Mononuclear cell (primary cell): ENCODE results near the gene SLC1A4. TPM values are rescaled to one million over a fixed set of nuclear protein-coding genes. Genes with fewer than 3 reads are reported as not detected.
"Not testable (repeated sequence)": the region's sequence is repeated elsewhere in the genome, so short reads cannot be mapped to it uniquely, and the experiment has no call there.

ENCODE experiments used
- H3K27me3 ChIP-seq: 2 replicates; pipeline ENCODE4 v1.6.0; 2011; ENCODE audit warnings: low read length, control low read depth; ENCODE audit not compliant: insufficient read depth
- H3K4me1 ChIP-seq: 2 replicates; pipeline ENCODE4 v1.5.1; 2011; ENCODE audit warnings: mild to moderate bottlenecking, low read length, control low read depth; ENCODE audit not compliant: insufficient read depth
- H3K4me3 ChIP-seq: 2 replicates; pipeline ENCODE4 v1.5.1; 2011; ENCODE audit warnings: mild to moderate bottlenecking, low read length, moderate library complexity
- H3K9me3 ChIP-seq: 2 replicates; pipeline ENCODE4 v1.5.1; 2011; ENCODE audit warnings: low read depth, mild to moderate bottlenecking, control low read depth, low read length
- total RNA-seq: library from RNA; depleted of rRNA; stranded (reverse); fragments of >200 nt; gene quantifications from one replicate; pipeline ENCODE4 v1.2.3, GENCODE V29; 2012

Gene SLC1A4
- total RNA-seq, 1 donor: 3.6 TPM

GRCh38 chr2:64955467-64955866 is 33.7 kb upstream of the SLC1A4 start:
- no peak overlapping the region for H3K4me3 ChIP-seq
- no peaks in the 10 kb centered on the region for H3K9me3 ChIP-seq
- H3K27me3 ChIP-seq: no peaks in the 10 kb centered on the region
- peaks cover 15% of the 10 kb centered on the region for H3K4me1 ChIP-seq

DNA sequence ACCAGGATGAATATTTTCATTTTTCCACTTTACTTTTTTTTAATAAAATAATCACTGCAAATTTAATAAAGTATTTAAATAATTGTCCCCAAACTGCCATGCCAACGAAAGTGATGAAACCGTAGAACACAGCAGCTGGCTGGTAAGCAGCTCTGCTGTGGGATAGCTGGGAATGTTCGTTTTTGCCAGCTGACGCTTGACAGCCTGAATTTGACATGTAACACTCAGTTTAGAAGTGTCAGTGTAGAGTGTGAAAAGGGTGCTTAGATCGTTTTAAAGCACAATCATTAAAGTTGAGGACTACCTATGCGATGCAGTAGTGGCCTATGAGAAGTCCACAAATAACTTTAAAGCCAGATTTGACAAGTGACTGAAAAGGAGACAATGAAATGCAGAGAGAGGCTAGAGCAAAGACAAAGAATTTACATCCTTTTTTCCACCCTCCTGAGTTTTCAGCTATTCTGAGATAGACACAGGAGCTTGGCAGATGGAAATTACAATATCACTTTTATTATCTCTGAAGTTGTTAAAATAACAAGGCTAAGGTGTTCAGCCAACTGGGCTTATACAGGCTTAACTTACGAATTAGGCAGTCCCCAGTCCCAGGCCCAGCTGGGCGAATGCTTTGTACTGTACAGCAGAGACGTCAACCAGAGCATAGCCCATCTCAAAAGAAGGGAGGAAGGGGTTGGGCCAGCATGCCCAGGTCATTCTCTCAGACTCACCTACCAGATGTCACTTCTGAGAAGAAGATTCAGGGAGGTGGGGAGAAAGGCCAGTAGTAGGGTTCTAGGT is 31.9 kb upstream of the SLC1A4 start:
- H3K4me3 ChIP-seq: no peak overlapping the region
- no peaks in the 10 kb centered on the region for H3K4me1 ChIP-seq
- no peaks in the 10 kb centered on the region for H3K27me3 ChIP-seq
- no peaks in the 10 kb centered on the region for H3K9me3 ChIP-seq

DNA sequence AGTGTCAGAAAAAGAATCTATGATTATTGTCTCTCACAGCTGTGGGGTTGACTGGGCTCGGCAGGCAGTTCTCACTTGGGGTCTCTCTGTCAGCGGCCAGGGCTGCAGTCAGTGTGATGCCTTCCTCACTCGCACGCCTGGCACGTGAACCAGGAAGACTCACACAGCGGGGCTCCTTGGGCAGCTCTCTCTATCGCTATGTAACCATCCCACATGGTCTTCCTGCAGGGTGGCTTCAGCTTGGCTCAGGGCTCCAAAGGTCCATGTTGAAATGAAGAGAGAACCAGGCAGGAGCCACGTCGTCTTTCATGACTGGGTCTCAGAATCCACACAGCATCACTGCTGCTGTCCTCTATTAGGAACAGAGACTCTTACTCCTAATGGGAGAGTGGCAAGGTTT is 30.6 kb upstream of the SLC1A4 start:
- H3K9me3 ChIP-seq: no peaks in the 10 kb centered on the region
- no peaks in the 10 kb centered on the region for H3K4me1 ChIP-seq
- H3K4me3 ChIP-seq: no peak overlapping the region
- no peaks in the 10 kb centered on the region for H3K27me3 ChIP-seq

GRCh38 chr2:64960819-64961218 is 28.4 kb upstream of the SLC1A4 start:
- Histone ChIP-seq H3K9me3 (no peaks in the 10 kb centered on the region), H3K4me3 (no peak overlapping the region), H3K27me3 (no peaks in the 10 kb centered on the region), H3K4me1 (no peaks in the 10 kb centered on the region)

GRCh38 chr2:64963138-64963537 is 26.1 kb upstream of the SLC1A4 start:
- H3K4me1 ChIP-seq: not testable (repeated sequence)

DNA sequence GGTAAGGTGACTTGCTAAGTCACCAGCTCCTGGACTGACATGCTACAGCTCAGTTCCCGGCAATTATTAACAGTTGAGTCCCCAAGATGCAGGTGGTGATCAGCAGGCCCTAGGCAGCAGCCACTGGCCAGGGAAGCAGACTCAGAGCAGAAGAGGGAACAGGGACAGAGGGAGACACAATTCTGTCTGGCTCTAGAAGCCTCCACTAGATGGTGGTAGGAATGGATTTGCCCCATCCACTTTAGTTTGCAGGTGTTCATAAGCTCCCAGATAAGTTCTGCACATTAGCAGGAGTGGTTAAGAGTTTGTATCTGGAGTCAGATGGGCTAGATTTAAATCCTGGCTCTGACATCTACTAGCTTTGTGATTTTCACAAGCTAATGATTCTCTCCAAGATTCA is 25.5 kb upstream of the SLC1A4 start:
- Histone ChIP-seq H3K4me1 (peaks cover 5% of the 10 kb centered on the region), H3K9me3 (no peaks in the 10 kb centered on the region), H3K4me3 (no peak overlapping the region), H3K27me3 (no peaks in the 10 kb centered on the region)

More at GRCh38 chr2:64963138-64963537, 26.1 kb upstream of the SLC1A4 start:
- H3K27me3 ChIP-seq, H3K9me3 ChIP-seq, H3K4me3 ChIP-seq: not testable (repeated sequence)

DNA sequence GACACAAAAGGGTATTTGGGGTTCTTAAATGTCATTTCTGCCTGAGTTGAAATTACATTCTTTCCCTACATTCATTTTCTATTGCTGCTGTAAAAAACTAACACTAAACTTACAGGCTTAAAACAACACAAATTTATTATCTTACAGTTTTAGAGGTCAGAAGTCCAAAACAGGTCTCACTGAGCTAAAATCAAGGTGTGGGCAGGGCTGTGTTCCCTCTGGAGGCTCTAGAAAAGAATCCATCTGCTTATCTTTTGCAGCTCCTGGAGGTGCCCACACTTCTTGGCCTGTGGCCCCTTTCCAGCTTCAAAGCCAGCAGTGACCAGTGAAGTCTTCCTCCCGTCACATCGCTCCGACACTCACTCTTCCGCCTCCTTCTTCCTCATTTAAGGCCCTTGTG is 23.2 kb upstream of the SLC1A4 start:
- H3K27me3 ChIP-seq: no peaks in the 10 kb centered on the region
- H3K4me3 ChIP-seq: no peak overlapping the region
- no peaks in the 10 kb centered on the region for H3K9me3 ChIP-seq
- peaks cover 5% of the 10 kb centered on the region for H3K4me1 ChIP-seq

DNA sequence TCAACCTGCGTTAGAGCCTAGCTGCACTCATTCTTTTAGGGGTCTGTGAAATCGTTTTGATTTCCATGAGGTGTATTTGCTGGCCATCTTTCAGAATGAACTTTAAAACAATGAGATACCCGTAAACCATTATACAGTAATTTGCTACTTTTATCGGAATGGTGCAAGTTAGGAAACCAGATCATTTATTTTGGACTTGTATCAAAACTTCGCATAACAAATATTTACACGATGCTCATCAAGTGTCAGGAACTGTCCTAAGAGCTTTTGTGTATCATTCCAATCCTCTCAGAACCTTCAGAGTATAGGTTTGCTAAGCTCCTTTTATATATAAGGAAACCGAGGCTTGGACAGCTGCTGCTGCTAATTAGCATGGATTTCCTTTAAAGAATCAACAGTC is 22.4 kb upstream of the SLC1A4 start:
- Histone ChIP-seq H3K27me3 (no peaks in the 10 kb centered on the region), H3K4me3 (no peak overlapping the region), H3K4me1 (peaks cover 5% of the 10 kb centered on the region), H3K9me3 (no peaks in the 10 kb centered on the region)

DNA sequence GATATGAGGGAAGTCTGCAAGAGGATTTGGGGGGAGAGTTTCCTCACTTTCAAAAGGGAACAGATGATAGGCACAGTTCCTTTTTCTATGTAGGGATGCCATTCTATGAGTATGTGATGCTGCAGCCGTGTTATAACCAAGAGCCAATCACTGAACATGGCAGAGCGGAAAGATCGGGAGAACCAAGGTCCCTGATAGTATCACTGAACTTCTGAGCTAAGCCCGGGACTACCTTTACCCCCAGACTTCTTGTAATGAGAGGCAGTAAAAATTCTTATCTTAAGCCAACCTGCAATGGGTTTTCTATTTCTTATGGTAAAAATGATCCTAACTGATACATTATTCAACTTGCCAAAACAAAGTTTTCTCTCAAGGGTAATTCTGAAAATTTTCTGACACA is 21.6 kb upstream of the SLC1A4 start:
- H3K4me1 ChIP-seq: peaks cover 5% of the 10 kb centered on the region
- no peaks in the 10 kb centered on the region for H3K27me3 ChIP-seq
- H3K9me3 ChIP-seq: no peaks in the 10 kb centered on the region
- no peak overlapping the region for H3K4me3 ChIP-seq

DNA sequence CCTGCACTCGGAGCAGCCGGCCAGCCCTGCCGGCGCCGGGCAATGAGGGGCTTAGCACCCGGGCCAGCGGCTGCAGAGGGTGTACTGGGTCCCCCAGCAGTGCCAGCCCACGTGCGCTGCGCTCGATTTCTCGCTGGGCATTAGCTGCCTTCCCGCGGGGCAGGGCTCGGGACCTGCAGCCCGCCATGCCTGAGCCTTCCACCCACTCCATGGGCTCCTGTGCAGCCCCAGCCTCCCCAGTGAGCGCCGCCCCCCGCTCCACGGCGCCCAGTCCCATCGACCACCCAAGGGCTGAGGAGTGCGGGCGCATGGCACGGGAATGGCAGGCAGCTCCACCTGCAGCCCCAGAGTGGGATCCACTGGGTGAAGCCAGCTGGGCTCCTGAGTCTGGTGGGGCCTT is 20.1 kb upstream of the SLC1A4 start:
- H3K27me3 ChIP-seq, H3K4me3 ChIP-seq, H3K9me3 ChIP-seq, H3K4me1 ChIP-seq: not testable (repeated sequence)

DNA sequence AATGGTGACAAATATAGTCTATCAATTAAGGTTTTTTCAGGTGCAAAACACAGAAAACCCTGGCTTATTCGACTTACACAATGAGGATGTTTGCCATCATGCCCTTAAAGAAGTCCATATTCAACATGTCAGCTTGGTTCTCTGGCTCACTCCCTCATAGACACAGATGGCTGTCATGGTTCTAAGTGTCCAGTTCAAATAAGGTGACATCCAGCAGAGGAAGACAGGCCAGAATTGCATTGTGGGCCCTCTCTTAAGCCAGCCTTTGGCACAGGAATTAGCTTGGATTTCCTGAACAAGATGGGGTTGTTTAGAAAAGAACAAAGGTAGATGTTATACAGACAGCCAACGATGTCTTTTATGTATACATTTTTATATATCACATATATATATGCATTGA is 18.7 kb upstream of the SLC1A4 start:
- no peaks in the 10 kb centered on the region for H3K27me3 ChIP-seq
- peaks cover 5% of the 10 kb centered on the region for H3K4me1 ChIP-seq
- no peak overlapping the region for H3K4me3 ChIP-seq
- H3K9me3 ChIP-seq: no peaks in the 10 kb centered on the region

DNA sequence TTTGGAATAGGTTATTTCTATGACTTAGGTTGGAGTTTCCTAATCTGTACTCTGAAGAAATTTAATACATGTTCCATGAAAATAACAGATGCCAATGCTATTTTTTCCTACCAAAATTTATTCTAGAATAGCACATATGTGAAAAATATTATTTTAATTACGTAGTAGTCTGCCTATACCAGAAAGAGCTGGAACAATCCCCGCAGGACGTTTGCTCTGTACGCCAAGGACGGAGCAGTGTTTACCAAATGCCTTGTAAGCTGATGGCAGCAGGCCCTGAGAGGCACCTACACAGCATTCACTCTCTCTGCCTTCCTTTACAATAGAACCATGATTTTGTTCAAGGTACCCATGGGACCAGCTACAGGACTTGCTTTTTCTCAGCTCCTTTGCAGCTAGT is 16.8 kb upstream of the SLC1A4 start:
- Histone ChIP-seq H3K27me3 (no peaks in the 10 kb centered on the region), H3K4me3 (no peak overlapping the region), H3K9me3 (no peaks in the 10 kb centered on the region), H3K4me1 (peaks cover 2% of the 10 kb centered on the region)

GRCh38 chr2:64972876-64973275 is 16.3 kb upstream of the SLC1A4 start:
- H3K4me1 ChIP-seq: no peaks in the 10 kb centered on the region
- no peaks in the 10 kb centered on the region for H3K9me3 ChIP-seq
- no peak overlapping the region for H3K4me3 ChIP-seq
- H3K27me3 ChIP-seq: no peaks in the 10 kb centered on the region

- H3K9me3 ChIP-seq: no peaks in the 10 kb centered on the region
- H3K4me3 ChIP-seq: no peak overlapping the region
- H3K27me3 ChIP-seq: no peaks in the 10 kb centered on the region
- peaks cover 3% of the 10 kb centered on the region for H3K4me1 ChIP-seq
Observed at GRCh38 chr2:64975232-64975821, 13.9 kb upstream of the SLC1A4 start.

DNA sequence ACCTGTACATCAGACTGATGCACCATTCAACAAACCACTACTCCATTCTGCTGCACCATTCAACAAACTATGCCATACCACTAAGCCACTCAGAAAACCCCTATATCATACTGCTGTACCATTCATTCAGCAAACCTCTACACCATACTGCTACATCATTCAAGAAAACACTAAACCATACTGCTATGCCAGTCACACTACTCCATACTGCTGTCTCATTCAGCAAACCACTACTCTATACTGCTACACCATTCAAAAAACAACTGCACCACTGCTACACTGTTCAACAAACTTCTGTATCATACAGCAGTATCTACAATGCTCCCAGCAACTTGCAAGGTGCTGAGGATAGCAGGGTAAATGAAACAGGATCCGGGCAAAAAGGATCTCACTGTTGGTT is 12.9 kb upstream of the SLC1A4 start:
- Histone ChIP-seq H3K4me3 (no peak overlapping the region), H3K9me3 (no peaks in the 10 kb centered on the region), H3K27me3 (no peaks in the 10 kb centered on the region), H3K4me1 (peaks cover 3% of the 10 kb centered on the region)
